Measurements from ENCODE around the gene CAMKV. TPM values are rescaled to one million over a fixed set of nuclear protein-coding genes. Genes with fewer than 3 reads are reported as not detected.

Gene CAMKV
- polyA plus RNA-seq, 1 donor (not counting 4 experiments of a cell fraction or from before 2014, with no cell fraction given) = not detected

- H3K4me3 ChIP-seq (ENCODE audit: control insufficient read depth in 2 of 3, extremely low read depth in 1 of 3, insufficient read depth in 2 of 3, low read depth in 1 of 3, low read length in 3 of 3) = no peak overlapping the region
- no peak overlapping the region for H2AFZ ChIP-seq (ENCODE audit: control insufficient read depth, low read length)
- no peak for TF ChIP-seq EZH2 (IDR thresholded peaks at IDR 0.05; ENCODE audit: low read length)
- TF ChIP-seq CTCF (optimal IDR thresholded peaks at IDR 0.05 in 1 of 3, IDR thresholded peaks at IDR 0.05 in 1 of 3, conservative IDR thresholded peaks at IDR 0.05 in 1 of 3; ENCODE audit: extremely low read depth in 1 of 3, insufficient read depth in 2 of 3, low read length in 3 of 3) = no peak
- no peaks in the 10 kb centered on the region for H3K27me3 ChIP-seq (ENCODE audit: control insufficient read depth, extremely low read depth, insufficient read depth, low read length)
- H3K27ac ChIP-seq (ENCODE audit: control insufficient read depth, insufficient read depth, low read length) = no peak overlapping the region
- H3K79me2 ChIP-seq (ENCODE audit: control insufficient read depth, insufficient read depth, low read length) = peaks cover 3% of the 10 kb centered on the region
- H3K36me3 ChIP-seq (ENCODE audit: control insufficient read depth in 2 of 2, extremely low read depth in 1 of 2, insufficient read depth in 2 of 2, low read length in 2 of 2) = peaks cover 46 to 52% of the 10 kb centered on the region in 2 experiments
- no peak overlapping the region for H3K4me2 ChIP-seq (ENCODE audit: control insufficient read depth, extremely low read depth, insufficient read depth, low read depth, low read length)
- FAIRE-seq (no peak), DNase-seq (ENCODE audit: low read depth, low spot score) (no peak)
- H3K9me1 ChIP-seq (ENCODE audit: control insufficient read depth, extremely low read depth, insufficient read depth, low read length) = no peaks in the 10 kb centered on the region
- dilution Hi-C loops (cut with MboI; ENCODE audit: extremely low pct_ligation_motif_present, low sequenced_read_pairs) = no loop called here
- no peaks in the 10 kb centered on the region for H3K4me1 ChIP-seq (ENCODE audit: control insufficient read depth, extremely low read depth, insufficient read depth, low read length)
- H3K9me3 ChIP-seq (ENCODE audit: control insufficient read depth, low read depth, low read length) = no peaks in the 10 kb centered on the region
- H4K20me1 ChIP-seq (ENCODE audit: control insufficient read depth, extremely low read depth, insufficient read depth, low read length) = peaks cover 17% of the 10 kb centered on the region
- H3K9ac ChIP-seq (ENCODE audit: control insufficient read depth, extremely low read depth, insufficient read depth, low read length) = no peak overlapping the region
Observed at GRCh38 chr3:49889296-49889695, 19.6 kb upstream of the CAMKV start.

- no peak for FAIRE-seq
- no peak for DNase-seq (ENCODE audit: low read depth, low spot score)
- Histone ChIP-seq H3K27ac (ENCODE audit: control insufficient read depth, insufficient read depth, low read length) (no peak overlapping the region), H3K4me1 (ENCODE audit: control insufficient read depth, extremely low read depth, insufficient read depth, low read length) (no peaks in the 10 kb centered on the region), H3K9ac (ENCODE audit: control insufficient read depth, extremely low read depth, insufficient read depth, low read length) (no peak overlapping the region), H3K36me3 (ENCODE audit: control insufficient read depth in 2 of 2, extremely low read depth in 1 of 2, insufficient read depth in 2 of 2, low read length in 2 of 2) (peaks cover 46 to 49% of the 10 kb centered on the region in 2 experiments), H4K20me1 (ENCODE audit: control insufficient read depth, extremely low read depth, insufficient read depth, low read length) (peaks cover 21% of the 10 kb centered on the region), H3K4me2 (ENCODE audit: control insufficient read depth, extremely low read depth, insufficient read depth, low read depth, low read length) (no peak overlapping the region), H3K9me3 (ENCODE audit: control insufficient read depth, low read depth, low read length) (no peaks in the 10 kb centered on the region), H3K4me3 (ENCODE audit: control insufficient read depth in 2 of 3, extremely low read depth in 1 of 3, insufficient read depth in 2 of 3, low read depth in 1 of 3, low read length in 3 of 3) (no peak overlapping the region), H3K27me3 (ENCODE audit: control insufficient read depth, extremely low read depth, insufficient read depth, low read length) (no peaks in the 10 kb centered on the region), H3K9me1 (ENCODE audit: control insufficient read depth, extremely low read depth, insufficient read depth, low read length) (no peaks in the 10 kb centered on the region), H3K79me2 (ENCODE audit: control insufficient read depth, insufficient read depth, low read length) (peaks cover 3% of the 10 kb centered on the region), H2AFZ (ENCODE audit: control insufficient read depth, low read length) (no peak overlapping the region)
- TF ChIP-seq CTCF (optimal IDR thresholded peaks at IDR 0.05 in 1 of 3, IDR thresholded peaks at IDR 0.05 in 1 of 3, conservative IDR thresholded peaks at IDR 0.05 in 1 of 3; ENCODE audit: extremely low read depth in 1 of 3, insufficient read depth in 2 of 3, low read length in 3 of 3) = no peak
- dilution Hi-C loops (cut with MboI; ENCODE audit: extremely low pct_ligation_motif_present, low sequenced_read_pairs) = no loop called here
Observed at GRCh38 chr3:49886922-49887265, 17.2 kb upstream of the CAMKV start.

All from keratinocyte (primary cell).